WTC11 (cell line): ENCODE measurements around the gene CFAP77. TPM values are rescaled to one million over a fixed set of nuclear protein-coding genes. Genes with fewer than 3 reads are reported as not detected.

Source experiments
- ATAC-seq: fragments of 200-7000 bp; cut with Tn5 transposase; 2 replicates; pipeline ENCODE4 v1.10.0; 2021; ENCODE audit warnings: mild to moderate bottlenecking, moderate library complexity
- CTCF ChIA-PET: fragments of 300-600 bp; sonication (Branson Sonifier 250); formaldehyde crosslinking; loops from one replicate; lab custom pipeline; 2021; ENCODE audit warnings: antibody characterized with exemption; lab: Charles Lee
- POLR2A ChIA-PET: fragments of 350-600 bp; sonication (Branson Sonifier 250); formaldehyde crosslinking; loops from one replicate; lab custom pipeline; 2021; ENCODE audit warnings: antibody characterized with exemption; lab: Charles Lee
- DNase-seq: peaks from one replicate; pipeline ENCODE4 v3.0.0; 2021; ENCODE audit warnings: low spot score
- H3K27ac Mint-ChIP-seq: 2 replicates; pipeline ENCODE4 v1.8.0; 2021; ENCODE audit warnings: mixed read lengths
- H3K27me3 Mint-ChIP-seq: 2 replicates; pipeline ENCODE4 v1.8.0; 2021; ENCODE audit warnings: low read depth, mild to moderate bottlenecking, moderate library complexity, mixed read lengths
- H3K36me3 Mint-ChIP-seq: 2 replicates; pipeline ENCODE4 v1.8.0; 2021; ENCODE audit warnings: mixed read lengths
- H3K4me1 Mint-ChIP-seq: 2 replicates; pipeline ENCODE4 v1.8.0; 2022; ENCODE audit warnings: mixed read lengths
- H3K4me3 Mint-ChIP-seq: 2 replicates; pipeline ENCODE4 v1.8.0; 2021; ENCODE audit warnings: mild to moderate bottlenecking, moderate library complexity, mixed read lengths
- H3K9me3 Mint-ChIP-seq: 2 replicates; pipeline ENCODE4 v1.8.0; 2021; ENCODE audit warnings: mixed read lengths
- ATF1 ChIP-seq: sonication (generic); formaldehyde crosslinking; IDR thresholded peaks from 2 replicates; pipeline ENCODE4 v1.8.1; 2023; ENCODE audit warnings: mild to moderate bottlenecking, moderate library complexity, missing genetic modification reagents
- ATF3 ChIP-seq: sonication (generic); formaldehyde crosslinking; conservative IDR thresholded peaks from 2 replicates; pipeline ENCODE4 v1.8.1; 2022; ENCODE audit warnings: mild to moderate bottlenecking, missing genetic modification reagents
- ELF4 ChIP-seq: sonication (generic); formaldehyde crosslinking; IDR thresholded peaks from 2 replicates; pipeline ENCODE4 v1.8.1; 2022; ENCODE audit warnings: low read depth, mild to moderate bottlenecking, moderate library complexity, missing genetic modification reagents
- ESRRA ChIP-seq: sonication (generic); formaldehyde crosslinking; IDR thresholded peaks from 2 replicates; pipeline ENCODE4 v1.8.1; 2022; ENCODE audit warnings: mild to moderate bottlenecking, missing genetic modification reagents, borderline replicate concordance
- FOXP4 ChIP-seq: sonication (generic); formaldehyde crosslinking; IDR thresholded peaks from 2 replicates; pipeline ENCODE4 v1.8.0; 2022; ENCODE audit warnings: mild to moderate bottlenecking, missing genetic modification reagents
- GRHL2 ChIP-seq: fragments of 250-450 bp; sonication (Bioruptor Pico); IDR thresholded peaks from 2 replicates; pipeline ENCODE4 v1.8.0; 2022; ENCODE audit warnings: mild to moderate bottlenecking, moderate library complexity; ENCODE audit not compliant: insufficient replicate concordance, severe bottlenecking
- HMGA2 ChIP-seq: fragments of 250-450 bp; sonication (Bioruptor Pico); IDR thresholded peaks from 2 replicates; pipeline ENCODE4 v1.4.0; 2021; ENCODE audit warnings: mild to moderate bottlenecking, moderate library complexity
- IRF2 ChIP-seq: sonication (generic); formaldehyde crosslinking; IDR thresholded peaks from 2 replicates; pipeline ENCODE4 v1.8.0; 2022; ENCODE audit warnings: low read depth, missing genetic modification reagents, borderline replicate concordance
- MYBL2 ChIP-seq: sonication (generic); formaldehyde crosslinking; IDR thresholded peaks from 2 replicates; pipeline ENCODE4 v1.8.1; 2023; ENCODE audit warnings: mild to moderate bottlenecking, moderate library complexity, missing genetic modification reagents
- PRRX2 ChIP-seq: fragments of 250-450 bp; sonication (Bioruptor Pico); IDR thresholded peaks from 2 replicates; pipeline ENCODE4 v1.8.0; 2021; ENCODE audit warnings: mild to moderate bottlenecking
- SOX15 ChIP-seq: fragments of 250-450 bp; sonication (Bioruptor Pico); IDR thresholded peaks from 2 replicates; pipeline ENCODE4 v1.9.0; 2021; ENCODE audit warnings: mild to moderate bottlenecking
- TP53 ChIP-seq: sonication (generic); formaldehyde crosslinking; IDR thresholded peaks from 2 replicates; pipeline ENCODE4 v1.8.1; 2023; ENCODE audit warnings: mild to moderate bottlenecking, missing genetic modification reagents
- ZBTB43 ChIP-seq: sonication (generic); formaldehyde crosslinking; IDR thresholded peaks from 2 replicates; pipeline ENCODE4 v1.8.1; 2023; ENCODE audit warnings: mild to moderate bottlenecking, missing genetic modification reagents
- ZNF396 ChIP-seq: fragments of 250-450 bp; sonication (Bioruptor Pico); IDR thresholded peaks from 2 replicates; pipeline ENCODE4 v1.8.0; 2021; ENCODE audit warnings: mild to moderate bottlenecking, moderate library complexity, borderline replicate concordance
- ZNF512 ChIP-seq: sonication (generic); formaldehyde crosslinking; IDR thresholded peaks from 2 replicates; pipeline ENCODE4 v1.8.1; 2022; ENCODE audit warnings: missing genetic modification reagents, borderline replicate concordance
- total RNA-seq: library from RNA; stranded (reverse); gene quantifications from 3 replicates; pipeline ENCODE4 v1.2.3, GENCODE V29; 2021
- TF ChIP-seq, protein P1 (sequence below): sonication (generic); formaldehyde crosslinking; IDR thresholded peaks from 2 replicates; pipeline ENCODE4 v1.8.0; 2023; ENCODE audit warnings: missing genetic modification reagents, mild to moderate bottlenecking, borderline replicate concordance
- TF ChIP-seq, protein P2 (sequence below): sonication (generic); formaldehyde crosslinking; IDR thresholded peaks from 2 replicates; pipeline ENCODE4 v1.8.1; 2023; ENCODE audit warnings: mild to moderate bottlenecking, missing genetic modification reagents
- TF ChIP-seq, protein P3 (sequence below): fragments of 250-450 bp; sonication (Bioruptor Pico); IDR thresholded peaks from 2 replicates; pipeline ENCODE4 v1.9.0; 2021; ENCODE audit warnings: mild to moderate bottlenecking
- TF ChIP-seq, protein P4 (sequence below): fragments of 250-450 bp; sonication (Bioruptor Pico); IDR thresholded peaks from 2 replicates; pipeline ENCODE4 v1.8.0; 2021; ENCODE audit warnings: mild to moderate bottlenecking
- TF ChIP-seq, protein P5 (sequence below): sonication (generic); formaldehyde crosslinking; IDR thresholded peaks from 2 replicates; pipeline ENCODE4 v1.8.0; 2022; ENCODE audit warnings: mild to moderate bottlenecking, missing genetic modification reagents

CFAP77 gene
- total RNA-seq, 1 experiment from 2014 or later = 1.2 TPM

DNA sequence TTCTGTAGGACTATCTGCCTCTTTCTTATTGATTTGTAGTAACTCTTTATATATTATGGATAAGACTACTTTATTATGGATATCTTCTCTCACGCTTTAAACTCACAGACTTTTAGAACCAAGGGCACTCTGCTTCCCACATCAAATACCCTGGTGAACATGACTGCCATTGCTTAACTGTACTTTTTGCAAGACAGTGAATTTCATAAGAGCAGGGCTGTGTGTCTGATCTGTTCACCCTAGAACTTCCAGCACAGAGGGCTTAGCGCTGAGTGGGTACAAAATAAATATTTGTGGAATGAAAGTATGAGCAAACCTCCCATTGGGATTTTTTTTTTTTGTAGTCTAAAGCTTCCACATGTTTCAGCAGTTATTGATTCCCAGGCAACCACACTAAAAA, 84.8 kb downstream of the CFAP77 start (continued):
- TF ChIP-seq FOXP4 (CRISPR knock-in tag) = no peak
- no peak for TF ChIP-seq IRF2 (CRISPR knock-in tag)
- TF ChIP-seq TP53 (CRISPR knock-in tag) = no peak
- TF ChIP-seq, protein P1, sequence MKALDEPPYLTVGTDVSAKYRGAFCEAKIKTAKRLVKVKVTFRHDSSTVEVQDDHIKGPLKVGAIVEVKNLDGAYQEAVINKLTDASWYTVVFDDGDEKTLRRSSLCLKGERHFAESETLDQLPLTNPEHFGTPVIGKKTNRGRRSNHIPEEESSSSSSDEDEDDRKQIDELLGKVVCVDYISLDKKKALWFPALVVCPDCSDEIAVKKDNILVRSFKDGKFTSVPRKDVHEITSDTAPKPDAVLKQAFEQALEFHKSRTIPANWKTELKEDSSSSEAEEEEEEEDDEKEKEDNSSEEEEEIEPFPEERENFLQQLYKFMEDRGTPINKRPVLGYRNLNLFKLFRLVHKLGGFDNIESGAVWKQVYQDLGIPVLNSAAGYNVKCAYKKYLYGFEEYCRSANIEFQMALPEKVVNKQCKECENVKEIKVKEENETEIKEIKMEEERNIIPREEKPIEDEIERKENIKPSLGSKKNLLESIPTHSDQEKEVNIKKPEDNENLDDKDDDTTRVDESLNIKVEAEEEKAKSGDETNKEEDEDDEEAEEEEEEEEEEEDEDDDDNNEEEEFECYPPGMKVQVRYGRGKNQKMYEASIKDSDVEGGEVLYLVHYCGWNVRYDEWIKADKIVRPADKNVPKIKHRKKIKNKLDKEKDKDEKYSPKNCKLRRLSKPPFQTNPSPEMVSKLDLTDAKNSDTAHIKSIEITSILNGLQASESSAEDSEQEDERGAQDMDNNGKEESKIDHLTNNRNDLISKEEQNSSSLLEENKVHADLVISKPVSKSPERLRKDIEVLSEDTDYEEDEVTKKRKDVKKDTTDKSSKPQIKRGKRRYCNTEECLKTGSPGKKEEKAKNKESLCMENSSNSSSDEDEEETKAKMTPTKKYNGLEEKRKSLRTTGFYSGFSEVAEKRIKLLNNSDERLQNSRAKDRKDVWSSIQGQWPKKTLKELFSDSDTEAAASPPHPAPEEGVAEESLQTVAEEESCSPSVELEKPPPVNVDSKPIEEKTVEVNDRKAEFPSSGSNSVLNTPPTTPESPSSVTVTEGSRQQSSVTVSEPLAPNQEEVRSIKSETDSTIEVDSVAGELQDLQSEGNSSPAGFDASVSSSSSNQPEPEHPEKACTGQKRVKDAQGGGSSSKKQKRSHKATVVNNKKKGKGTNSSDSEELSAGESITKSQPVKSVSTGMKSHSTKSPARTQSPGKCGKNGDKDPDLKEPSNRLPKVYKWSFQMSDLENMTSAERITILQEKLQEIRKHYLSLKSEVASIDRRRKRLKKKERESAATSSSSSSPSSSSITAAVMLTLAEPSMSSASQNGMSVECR (CRISPR knock-in tag) = no peak
- no peak for TF ChIP-seq PRRX2 (CRISPR knock-in tag)
- TF ChIP-seq GRHL2 (CRISPR knock-in tag) = no peak
- no peak for TF ChIP-seq HMGA2 (CRISPR knock-in tag)
- no peak for TF ChIP-seq ZBTB43 (CRISPR knock-in tag)
- TF ChIP-seq ELF4 (CRISPR knock-in tag) = no peak
- no peak for TF ChIP-seq SOX15
- TF ChIP-seq, all 79 proteins: peak for 0

DNA sequence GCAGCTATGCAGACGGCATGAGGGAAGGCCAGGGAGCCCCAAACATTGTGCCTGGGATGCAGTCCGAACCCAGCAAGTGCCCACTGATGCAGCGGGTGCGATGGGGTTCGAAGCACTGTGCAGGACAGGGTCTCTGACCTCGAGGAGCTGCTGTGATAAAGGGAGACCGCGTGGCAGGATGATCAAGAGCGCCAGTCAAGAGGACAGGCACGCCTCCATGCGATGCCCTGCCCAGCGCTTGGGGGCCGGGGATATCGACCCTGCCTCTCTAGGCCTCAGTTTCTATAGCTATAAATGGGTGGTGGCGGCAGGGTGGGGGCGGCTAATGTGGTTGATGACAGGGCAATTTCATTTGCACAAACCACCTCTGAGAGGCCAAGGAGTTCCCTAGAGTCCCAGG, 87.7 kb downstream of the CFAP77 start:
- no peak for ATAC-seq
- CTCF ChIA-PET = interaction anchor here (2.0 kb wide), 1 partner anchor 49 kb away, joined by 9 read pairs; no protein-coding TSS in a partner anchor
- peaks cover 12% of the 10 kb centered on the region for H3K36me3 Mint-ChIP-seq
- no peaks in the 10 kb centered on the region for H3K27me3 Mint-ChIP-seq
- POLR2A ChIA-PET = no interaction called here
- H3K4me1 Mint-ChIP-seq = no peaks in the 10 kb centered on the region
- H3K27ac Mint-ChIP-seq = no peak overlapping the region
- DNase-seq = no peak
- H3K4me3 Mint-ChIP-seq = no peak overlapping the region
- H3K9me3 Mint-ChIP-seq = peaks cover 23% of the 10 kb centered on the region
- TF ChIP-seq ATF1 (CRISPR knock-in tag) (no peak), ESRRA (CRISPR knock-in tag) (no peak), ZNF512 (CRISPR knock-in tag) (no peak), MYBL2 (CRISPR knock-in tag) (no peak), ZNF396 (CRISPR knock-in tag) (no peak), ATF3 (no peak)
- TF ChIP-seq, protein P2, sequence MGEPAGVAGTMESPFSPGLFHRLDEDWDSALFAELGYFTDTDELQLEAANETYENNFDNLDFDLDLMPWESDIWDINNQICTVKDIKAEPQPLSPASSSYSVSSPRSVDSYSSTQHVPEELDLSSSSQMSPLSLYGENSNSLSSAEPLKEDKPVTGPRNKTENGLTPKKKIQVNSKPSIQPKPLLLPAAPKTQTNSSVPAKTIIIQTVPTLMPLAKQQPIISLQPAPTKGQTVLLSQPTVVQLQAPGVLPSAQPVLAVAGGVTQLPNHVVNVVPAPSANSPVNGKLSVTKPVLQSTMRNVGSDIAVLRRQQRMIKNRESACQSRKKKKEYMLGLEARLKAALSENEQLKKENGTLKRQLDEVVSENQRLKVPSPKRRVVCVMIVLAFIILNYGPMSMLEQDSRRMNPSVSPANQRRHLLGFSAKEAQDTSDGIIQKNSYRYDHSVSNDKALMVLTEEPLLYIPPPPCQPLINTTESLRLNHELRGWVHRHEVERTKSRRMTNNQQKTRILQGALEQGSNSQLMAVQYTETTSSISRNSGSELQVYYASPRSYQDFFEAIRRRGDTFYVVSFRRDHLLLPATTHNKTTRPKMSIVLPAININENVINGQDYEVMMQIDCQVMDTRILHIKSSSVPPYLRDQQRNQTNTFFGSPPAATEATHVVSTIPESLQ (CRISPR knock-in tag) = no peak
- TF ChIP-seq, protein P3, sequence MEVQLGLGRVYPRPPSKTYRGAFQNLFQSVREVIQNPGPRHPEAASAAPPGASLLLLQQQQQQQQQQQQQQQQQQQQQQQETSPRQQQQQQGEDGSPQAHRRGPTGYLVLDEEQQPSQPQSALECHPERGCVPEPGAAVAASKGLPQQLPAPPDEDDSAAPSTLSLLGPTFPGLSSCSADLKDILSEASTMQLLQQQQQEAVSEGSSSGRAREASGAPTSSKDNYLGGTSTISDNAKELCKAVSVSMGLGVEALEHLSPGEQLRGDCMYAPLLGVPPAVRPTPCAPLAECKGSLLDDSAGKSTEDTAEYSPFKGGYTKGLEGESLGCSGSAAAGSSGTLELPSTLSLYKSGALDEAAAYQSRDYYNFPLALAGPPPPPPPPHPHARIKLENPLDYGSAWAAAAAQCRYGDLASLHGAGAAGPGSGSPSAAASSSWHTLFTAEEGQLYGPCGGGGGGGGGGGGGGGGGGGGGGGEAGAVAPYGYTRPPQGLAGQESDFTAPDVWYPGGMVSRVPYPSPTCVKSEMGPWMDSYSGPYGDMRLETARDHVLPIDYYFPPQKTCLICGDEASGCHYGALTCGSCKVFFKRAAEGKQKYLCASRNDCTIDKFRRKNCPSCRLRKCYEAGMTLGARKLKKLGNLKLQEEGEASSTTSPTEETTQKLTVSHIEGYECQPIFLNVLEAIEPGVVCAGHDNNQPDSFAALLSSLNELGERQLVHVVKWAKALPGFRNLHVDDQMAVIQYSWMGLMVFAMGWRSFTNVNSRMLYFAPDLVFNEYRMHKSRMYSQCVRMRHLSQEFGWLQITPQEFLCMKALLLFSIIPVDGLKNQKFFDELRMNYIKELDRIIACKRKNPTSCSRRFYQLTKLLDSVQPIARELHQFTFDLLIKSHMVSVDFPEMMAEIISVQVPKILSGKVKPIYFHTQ (CRISPR knock-in tag) = no peak
- TF ChIP-seq, protein P4, sequence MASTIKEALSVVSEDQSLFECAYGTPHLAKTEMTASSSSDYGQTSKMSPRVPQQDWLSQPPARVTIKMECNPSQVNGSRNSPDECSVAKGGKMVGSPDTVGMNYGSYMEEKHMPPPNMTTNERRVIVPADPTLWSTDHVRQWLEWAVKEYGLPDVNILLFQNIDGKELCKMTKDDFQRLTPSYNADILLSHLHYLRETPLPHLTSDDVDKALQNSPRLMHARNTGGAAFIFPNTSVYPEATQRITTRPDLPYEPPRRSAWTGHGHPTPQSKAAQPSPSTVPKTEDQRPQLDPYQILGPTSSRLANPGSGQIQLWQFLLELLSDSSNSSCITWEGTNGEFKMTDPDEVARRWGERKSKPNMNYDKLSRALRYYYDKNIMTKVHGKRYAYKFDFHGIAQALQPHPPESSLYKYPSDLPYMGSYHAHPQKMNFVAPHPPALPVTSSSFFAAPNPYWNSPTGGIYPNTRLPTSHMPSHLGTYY = no peak
- TF ChIP-seq, protein P5, sequence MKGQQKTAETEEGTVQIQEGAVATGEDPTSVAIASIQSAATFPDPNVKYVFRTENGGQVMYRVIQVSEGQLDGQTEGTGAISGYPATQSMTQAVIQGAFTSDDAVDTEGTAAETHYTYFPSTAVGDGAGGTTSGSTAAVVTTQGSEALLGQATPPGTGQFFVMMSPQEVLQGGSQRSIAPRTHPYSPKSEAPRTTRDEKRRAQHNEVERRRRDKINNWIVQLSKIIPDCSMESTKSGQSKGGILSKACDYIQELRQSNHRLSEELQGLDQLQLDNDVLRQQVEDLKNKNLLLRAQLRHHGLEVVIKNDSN = no peak
